ENCODE results near the gene RFWD3.

RFWD3 gene

DNA sequence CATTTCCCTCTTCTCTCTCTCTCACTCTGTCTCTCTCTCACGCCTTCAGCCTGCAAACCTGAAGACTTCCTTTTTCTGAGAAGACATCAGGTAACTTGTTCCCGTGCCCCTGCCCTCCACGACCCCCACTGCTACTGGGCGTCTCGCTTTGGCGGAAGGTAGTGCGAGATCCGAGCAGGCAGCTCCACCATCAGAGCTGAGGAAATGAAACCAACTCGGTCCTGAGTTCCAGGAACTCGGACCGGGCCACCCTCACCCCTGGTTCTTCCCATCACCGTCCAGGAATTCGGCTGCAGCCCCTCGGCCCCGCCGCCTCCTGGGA lies 33.4 kb upstream of the RFWD3 start:
- no peak for TF ChIP-seq POLR2AphosphoS5 (IDR thresholded peaks at IDR 0.05; ENCODE audit: low read depth, low read length)
- TF ChIP-seq, protein P1, sequence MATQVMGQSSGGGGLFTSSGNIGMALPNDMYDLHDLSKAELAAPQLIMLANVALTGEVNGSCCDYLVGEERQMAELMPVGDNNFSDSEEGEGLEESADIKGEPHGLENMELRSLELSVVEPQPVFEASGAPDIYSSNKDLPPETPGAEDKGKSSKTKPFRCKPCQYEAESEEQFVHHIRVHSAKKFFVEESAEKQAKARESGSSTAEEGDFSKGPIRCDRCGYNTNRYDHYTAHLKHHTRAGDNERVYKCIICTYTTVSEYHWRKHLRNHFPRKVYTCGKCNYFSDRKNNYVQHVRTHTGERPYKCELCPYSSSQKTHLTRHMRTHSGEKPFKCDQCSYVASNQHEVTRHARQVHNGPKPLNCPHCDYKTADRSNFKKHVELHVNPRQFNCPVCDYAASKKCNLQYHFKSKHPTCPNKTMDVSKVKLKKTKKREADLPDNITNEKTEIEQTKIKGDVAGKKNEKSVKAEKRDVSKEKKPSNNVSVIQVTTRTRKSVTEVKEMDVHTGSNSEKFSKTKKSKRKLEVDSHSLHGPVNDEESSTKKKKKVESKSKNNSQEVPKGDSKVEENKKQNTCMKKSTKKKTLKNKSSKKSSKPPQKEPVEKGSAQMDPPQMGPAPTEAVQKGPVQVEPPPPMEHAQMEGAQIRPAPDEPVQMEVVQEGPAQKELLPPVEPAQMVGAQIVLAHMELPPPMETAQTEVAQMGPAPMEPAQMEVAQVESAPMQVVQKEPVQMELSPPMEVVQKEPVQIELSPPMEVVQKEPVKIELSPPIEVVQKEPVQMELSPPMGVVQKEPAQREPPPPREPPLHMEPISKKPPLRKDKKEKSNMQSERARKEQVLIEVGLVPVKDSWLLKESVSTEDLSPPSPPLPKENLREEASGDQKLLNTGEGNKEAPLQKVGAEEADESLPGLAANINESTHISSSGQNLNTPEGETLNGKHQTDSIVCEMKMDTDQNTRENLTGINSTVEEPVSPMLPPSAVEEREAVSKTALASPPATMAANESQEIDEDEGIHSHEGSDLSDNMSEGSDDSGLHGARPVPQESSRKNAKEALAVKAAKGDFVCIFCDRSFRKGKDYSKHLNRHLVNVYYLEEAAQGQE (IDR thresholded peaks at IDR 0.05; ENCODE audit: insufficient read depth in 1 of 2, low read depth in 2 of 2, low read length in 2 of 2): no peak
- TF ChIP-seq FOXP2 (optimal IDR thresholded peaks at IDR 0.05; ENCODE audit: borderline replicate concordance, extremely low read depth, extremely low read length, insufficient read depth): no peak
- no peak for TF ChIP-seq SIN3A (IDR thresholded peaks at IDR 0.05; ENCODE audit: borderline replicate concordance, insufficient read depth, low read length)
- TF ChIP-seq TAF1 (IDR thresholded peaks at IDR 0.05; ENCODE audit: borderline replicate concordance, insufficient read depth, low read length): no peak

DNA sequence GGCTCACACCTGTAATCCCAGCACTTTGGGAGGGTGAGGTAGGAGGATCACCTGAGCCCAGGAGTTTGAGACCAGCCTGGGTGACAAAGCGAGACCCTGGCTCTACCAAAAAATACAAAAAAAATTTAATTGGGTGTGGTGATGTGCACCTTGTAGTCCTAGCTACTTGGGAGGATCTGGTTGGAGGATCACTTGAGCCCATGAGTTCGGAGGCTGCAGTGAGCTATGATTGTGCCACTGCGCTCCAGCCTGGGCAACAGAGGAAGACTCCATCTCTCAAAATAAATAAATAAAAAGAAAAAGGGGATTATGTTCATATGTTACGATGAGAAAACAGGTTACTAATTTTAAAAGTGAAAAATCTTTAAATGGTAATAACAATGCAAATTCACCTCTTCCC lies 33.0 kb upstream of the RFWD3 start:
- no peak for TF ChIP-seq SIN3A (IDR thresholded peaks at IDR 0.05; ENCODE audit: borderline replicate concordance, insufficient read depth, low read length)

- TF ChIP-seq FOXP2 (optimal IDR thresholded peaks at IDR 0.05; ENCODE audit: borderline replicate concordance, extremely low read depth, extremely low read length, insufficient read depth) (no peak), POLR2AphosphoS5 (IDR thresholded peaks at IDR 0.05; ENCODE audit: low read depth, low read length) (no peak), TAF1 (IDR thresholded peaks at IDR 0.05; ENCODE audit: borderline replicate concordance, insufficient read depth, low read length) (no peak), SIN3A (IDR thresholded peaks at IDR 0.05; ENCODE audit: borderline replicate concordance, insufficient read depth, low read length) (no peak)
- TF ChIP-seq, protein P1 (IDR thresholded peaks at IDR 0.05; ENCODE audit: insufficient read depth in 1 of 2, low read depth in 2 of 2, low read length in 2 of 2): no peak
These were observed 31.5 kb upstream of the RFWD3 start for GRCh38 chr16:74698222-74698621.

- peak; percentile 65; the same call in 1 of the 2 replicates for TF ChIP-seq TAF1 (IDR thresholded peaks at IDR 0.05; ENCODE audit: borderline replicate concordance, insufficient read depth, low read length)
- TF ChIP-seq, protein P1 (IDR thresholded peaks at IDR 0.05; ENCODE audit: insufficient read depth in 1 of 2, low read depth in 2 of 2, low read length in 2 of 2): no peak
- peak; percentile 77 for TF ChIP-seq POLR2AphosphoS5 (IDR thresholded peaks at IDR 0.05; ENCODE audit: low read depth, low read length)
These were observed 29.1 kb upstream of the RFWD3 start for GRCh38 chr16:74695450-74696422.

- TF ChIP-seq POLR2AphosphoS5 (IDR thresholded peaks at IDR 0.05; ENCODE audit: low read depth, low read length) (no peak), SIN3A (IDR thresholded peaks at IDR 0.05; ENCODE audit: borderline replicate concordance, insufficient read depth, low read length) (no peak), FOXP2 (optimal IDR thresholded peaks at IDR 0.05; ENCODE audit: borderline replicate concordance, extremely low read depth, extremely low read length, insufficient read depth) (no peak), TAF1 (IDR thresholded peaks at IDR 0.05; ENCODE audit: borderline replicate concordance, insufficient read depth, low read length) (no peak)
- TF ChIP-seq, protein P1 (IDR thresholded peaks at IDR 0.05; ENCODE audit: insufficient read depth in 1 of 2, low read depth in 2 of 2, low read length in 2 of 2): no peak
These were observed 24.6 kb upstream of the RFWD3 start for GRCh38 chr16:74691093-74691855.

All from PFSK-1 (cell line).